ENCODE data around the gene STAP1. TPM values are rescaled to one million over a fixed set of nuclear protein-coding genes. Genes with fewer than 3 reads are reported as not detected.
A peak's percentile ranks its signal among the peaks of the same experiment; 100 is the strongest.

The STAP1 gene
- total and polyA plus RNA-seq, 9 donors = 0.04 to 0.18 (median 0.12) TPM; not detected in 3

GRCh38 chr4:67554096-67554495, 4.4 kb upstream of the STAP1 start:
- Histone ChIP-seq H3K9me3 (replicated peaks; ENCODE audit: control insufficient read depth, low read depth, low read length) (no peaks in the 10 kb centered on the region), H3K27me3 (ENCODE audit: control insufficient read depth, insufficient read depth, low read length) (no peaks in the 10 kb centered on the region), H3K27ac (ENCODE audit: low read length) (no peak overlapping the region), H3K4me3 (ENCODE audit: low read length) (no peak overlapping the region), H3K36me3 (ENCODE audit: control insufficient read depth, insufficient read depth, low read length) (no peaks in the 10 kb centered on the region), H3K4me1 (ENCODE audit: control insufficient read depth, insufficient read depth, low read length) (no peaks in the 10 kb centered on the region)
- DNase-seq = no peak
- WGBS (ENCODE audit: insufficient coverage) = no CpG with 5 or more reads among the region's 3 CpGs

DNA sequence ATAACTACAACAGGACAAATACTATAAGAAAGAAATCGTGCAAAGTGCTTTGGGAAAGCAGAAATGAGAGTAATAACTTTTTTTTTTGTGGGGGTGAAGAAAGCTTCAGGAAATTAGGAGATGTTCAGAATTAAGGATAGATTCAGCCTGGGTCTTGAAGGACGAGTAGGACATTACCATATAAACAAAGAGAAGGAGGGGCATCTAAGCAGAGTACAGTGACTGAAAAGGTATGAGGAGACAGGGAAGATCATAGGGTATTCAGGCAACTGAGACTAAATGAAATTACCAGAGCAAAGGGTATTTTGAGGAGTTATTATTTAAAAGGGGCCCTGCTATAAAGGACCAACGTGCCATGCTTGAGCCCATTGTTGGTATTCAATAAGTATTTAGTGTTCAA, 3.1 kb upstream of the STAP1 start:
- Histone ChIP-seq H3K36me3 (ENCODE audit: control insufficient read depth, insufficient read depth, low read length) (no peaks in the 10 kb centered on the region), H3K27ac (ENCODE audit: low read length) (no peak overlapping the region), H3K4me3 (ENCODE audit: low read length) (no peak overlapping the region), H3K27me3 (ENCODE audit: control insufficient read depth, insufficient read depth, low read length) (no peaks in the 10 kb centered on the region), H3K4me1 (ENCODE audit: control insufficient read depth, insufficient read depth, low read length) (no peaks in the 10 kb centered on the region), H3K9me3 (replicated peaks; ENCODE audit: control insufficient read depth, low read depth, low read length) (no peaks in the 10 kb centered on the region)
- WGBS (ENCODE audit: insufficient coverage) = no CpG with 5 or more reads among the region's 3 CpGs
- DNase-seq = no peak

DNA sequence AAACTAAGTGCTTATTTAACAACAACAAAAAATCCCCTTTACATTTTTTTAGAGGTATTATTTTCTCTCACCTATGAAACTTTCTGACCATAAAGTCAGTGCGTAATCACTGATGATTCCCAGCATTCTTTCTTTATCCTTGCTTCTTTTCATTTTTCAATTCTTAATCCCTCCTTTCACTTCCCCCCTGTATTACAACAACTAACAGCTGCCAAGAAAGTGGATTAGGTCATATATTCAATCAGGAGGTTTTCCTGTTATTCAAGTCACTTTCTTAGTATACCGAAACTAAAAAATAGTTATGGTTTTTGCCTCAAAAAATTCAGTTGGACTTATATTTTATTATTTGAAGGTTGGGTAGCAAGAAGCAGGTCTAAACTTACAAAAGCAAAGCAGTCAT, 2.1 kb upstream of the STAP1 start:
- Histone ChIP-seq H3K27me3 (ENCODE audit: control insufficient read depth, insufficient read depth, low read length) (no peaks in the 10 kb centered on the region), H3K4me1 (ENCODE audit: control insufficient read depth, insufficient read depth, low read length) (no peaks in the 10 kb centered on the region), H3K4me3 (ENCODE audit: low read length) (no peak overlapping the region), H3K36me3 (ENCODE audit: control insufficient read depth, insufficient read depth, low read length) (no peaks in the 10 kb centered on the region), H3K27ac (ENCODE audit: low read length) (no peak overlapping the region), H3K9me3 (replicated peaks; ENCODE audit: control insufficient read depth, low read depth, low read length) (no peaks in the 10 kb centered on the region)
- no CpG with 5 or more reads among the region's 2 CpGs for WGBS (ENCODE audit: insufficient coverage)
- peak; percentile 13 for DNase-seq

GRCh38 chr4:67565284-67565683, 6.8 kb downstream of the STAP1 start:
- H3K27ac ChIP-seq (ENCODE audit: low read length) = no peak overlapping the region
- H3K27me3 ChIP-seq (ENCODE audit: control insufficient read depth, insufficient read depth, low read length) = no peaks in the 10 kb centered on the region
- H3K9me3 ChIP-seq (replicated peaks; ENCODE audit: control insufficient read depth, low read depth, low read length) = no peaks in the 10 kb centered on the region
- no peak for DNase-seq
- H3K4me3 ChIP-seq (ENCODE audit: low read length) = no peak overlapping the region
- no peaks in the 10 kb centered on the region for H3K36me3 ChIP-seq (ENCODE audit: control insufficient read depth, insufficient read depth, low read length)
- H3K4me1 ChIP-seq (ENCODE audit: control insufficient read depth, insufficient read depth, low read length) = no peaks in the 10 kb centered on the region

DNA sequence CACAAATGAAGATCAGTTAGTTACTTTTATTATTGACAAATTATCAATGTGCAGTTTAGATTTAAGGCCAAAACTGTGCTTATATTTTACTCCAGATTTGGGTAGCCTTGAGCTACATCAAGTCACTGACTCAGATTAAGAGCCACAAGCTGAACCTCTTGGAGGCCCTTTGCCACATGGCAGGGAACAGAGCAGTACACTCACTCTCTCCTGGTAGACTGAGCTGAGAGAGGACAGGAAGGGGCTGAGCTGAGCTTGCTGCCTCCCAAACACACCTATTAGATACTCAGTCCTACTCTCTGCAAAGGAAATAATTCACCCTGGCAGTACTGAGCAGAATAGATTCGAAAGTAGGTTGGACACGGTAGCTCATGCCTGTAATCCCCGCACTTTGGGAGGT, 7.8 kb downstream of the STAP1 start:
- DNase-seq = no peak
- H3K36me3 ChIP-seq (ENCODE audit: control insufficient read depth, insufficient read depth, low read length) = no peaks in the 10 kb centered on the region
- H3K27me3 ChIP-seq (ENCODE audit: control insufficient read depth, insufficient read depth, low read length) = no peaks in the 10 kb centered on the region
- no peaks in the 10 kb centered on the region for H3K4me1 ChIP-seq (ENCODE audit: control insufficient read depth, insufficient read depth, low read length)
- no peaks in the 10 kb centered on the region for H3K9me3 ChIP-seq (replicated peaks; ENCODE audit: control insufficient read depth, low read depth, low read length)
- H3K4me3 ChIP-seq (ENCODE audit: low read length) = no peak overlapping the region
- no CpG with 5 or more reads among the region's 3 CpGs for WGBS (ENCODE audit: insufficient coverage)
- H3K27ac ChIP-seq (ENCODE audit: low read length) = no peak overlapping the region

- no peak overlapping the region for H3K27ac ChIP-seq (ENCODE audit: low read length)
- H3K36me3 ChIP-seq (ENCODE audit: control insufficient read depth, insufficient read depth, low read length) = no peaks in the 10 kb centered on the region
- H3K27me3 ChIP-seq (ENCODE audit: control insufficient read depth, insufficient read depth, low read length) = no peaks in the 10 kb centered on the region
- no peak for DNase-seq
- no CpG with 5 or more reads among the region's 2 CpGs for WGBS (ENCODE audit: insufficient coverage)
- no peak overlapping the region for H3K4me3 ChIP-seq (ENCODE audit: low read length)
- H3K9me3 ChIP-seq (replicated peaks; ENCODE audit: control insufficient read depth, low read depth, low read length) = no peaks in the 10 kb centered on the region
- no peaks in the 10 kb centered on the region for H3K4me1 ChIP-seq (ENCODE audit: control insufficient read depth, insufficient read depth, low read length)
Observed at GRCh38 chr4:67568820-67569219, 10.3 kb downstream of the STAP1 start.

DNA sequence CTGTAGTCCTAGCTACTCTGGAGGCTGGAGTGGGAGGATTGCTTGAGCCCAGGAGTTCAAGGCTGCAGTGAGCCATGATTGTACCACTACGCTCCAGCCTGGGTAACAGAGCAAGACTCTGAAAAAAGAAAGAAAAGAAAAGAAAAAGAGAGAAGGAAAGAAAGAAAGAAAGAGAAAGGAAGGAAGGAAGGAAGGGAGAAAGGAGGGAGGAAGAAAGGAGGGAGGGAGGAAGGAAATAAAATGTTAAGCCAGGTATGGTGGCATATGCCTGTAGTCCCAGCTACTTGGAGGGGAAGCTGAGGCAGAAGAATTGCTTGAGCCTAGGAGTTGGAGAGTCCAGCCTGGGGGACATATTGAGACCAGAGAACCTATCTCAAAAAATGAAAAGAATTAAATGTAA, 12.0 kb downstream of the STAP1 start:
- WGBS (ENCODE audit: insufficient coverage) = 82% methylated on average over 1 of the region's 1 CpG
- no peak overlapping the region for H3K27ac ChIP-seq (ENCODE audit: low read length)
- no peaks in the 10 kb centered on the region for H3K9me3 ChIP-seq (replicated peaks; ENCODE audit: control insufficient read depth, low read depth, low read length)
- no peak for DNase-seq
- no peaks in the 10 kb centered on the region for H3K27me3 ChIP-seq (ENCODE audit: control insufficient read depth, insufficient read depth, low read length)
- no peak overlapping the region for H3K4me3 ChIP-seq (ENCODE audit: low read length)
- H3K36me3 ChIP-seq (ENCODE audit: control insufficient read depth, insufficient read depth, low read length) = no peaks in the 10 kb centered on the region
- H3K4me1 ChIP-seq (ENCODE audit: control insufficient read depth, insufficient read depth, low read length) = no peaks in the 10 kb centered on the region

DNA sequence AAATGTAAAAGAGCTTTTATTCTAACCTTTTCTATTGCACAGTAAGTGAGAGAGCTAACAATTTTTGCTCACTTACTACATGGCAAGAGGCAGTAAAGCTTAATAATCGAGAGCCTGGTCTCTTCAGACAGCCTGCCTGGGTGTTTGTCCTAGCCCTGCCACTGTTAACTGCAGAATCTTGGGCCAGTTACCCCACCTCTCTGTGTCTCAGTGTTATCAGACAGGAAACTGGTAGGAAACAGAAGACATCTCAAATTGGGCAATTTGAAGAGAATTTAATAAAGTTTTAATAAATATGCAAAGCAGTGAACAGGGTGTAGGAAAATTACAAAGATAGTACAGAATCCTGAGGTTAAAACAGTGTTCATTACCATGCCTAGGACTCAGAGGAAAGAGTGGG, 13.4 kb downstream of the STAP1 start:
- no peak overlapping the region for H3K27ac ChIP-seq (ENCODE audit: low read length)
- H3K9me3 ChIP-seq (replicated peaks; ENCODE audit: control insufficient read depth, low read depth, low read length) = no peaks in the 10 kb centered on the region
- no peak overlapping the region for H3K4me3 ChIP-seq (ENCODE audit: low read length)
- WGBS (ENCODE audit: insufficient coverage) = no CpG with 5 or more reads among the region's 1 CpG
- H3K27me3 ChIP-seq (ENCODE audit: control insufficient read depth, insufficient read depth, low read length) = no peaks in the 10 kb centered on the region
- H3K36me3 ChIP-seq (ENCODE audit: control insufficient read depth, insufficient read depth, low read length) = no peaks in the 10 kb centered on the region
- no peak for DNase-seq
- no peaks in the 10 kb centered on the region for H3K4me1 ChIP-seq (ENCODE audit: control insufficient read depth, insufficient read depth, low read length)

DNA sequence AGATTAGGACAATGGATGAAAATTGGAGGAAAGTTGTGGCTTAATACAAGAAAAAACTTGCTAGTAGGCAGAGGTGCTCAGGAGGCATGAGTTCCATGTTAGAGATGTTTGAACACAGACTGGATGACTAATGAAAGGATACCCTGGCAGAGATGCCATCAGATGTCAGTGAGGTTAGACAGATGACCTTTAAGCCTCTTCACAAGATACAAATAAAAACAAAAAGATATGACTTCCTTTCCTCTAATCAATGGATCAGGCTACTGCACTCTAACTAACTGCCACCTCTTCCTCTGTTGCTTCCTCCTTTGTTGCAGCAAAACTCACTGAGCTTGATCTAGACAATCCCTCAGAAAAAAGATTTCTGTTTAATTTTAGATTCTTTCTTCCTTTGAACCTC, 14.7 kb downstream of the STAP1 start:
- Histone ChIP-seq H3K36me3 (ENCODE audit: control insufficient read depth, insufficient read depth, low read length) (no peaks in the 10 kb centered on the region), H3K9me3 (replicated peaks; ENCODE audit: control insufficient read depth, low read depth, low read length) (no peaks in the 10 kb centered on the region), H3K27me3 (ENCODE audit: control insufficient read depth, insufficient read depth, low read length) (no peaks in the 10 kb centered on the region), H3K4me3 (ENCODE audit: low read length) (no peak overlapping the region), H3K4me1 (ENCODE audit: control insufficient read depth, insufficient read depth, low read length) (no peaks in the 10 kb centered on the region), H3K27ac (ENCODE audit: low read length) (no peak overlapping the region)
- no peak for DNase-seq

DNA sequence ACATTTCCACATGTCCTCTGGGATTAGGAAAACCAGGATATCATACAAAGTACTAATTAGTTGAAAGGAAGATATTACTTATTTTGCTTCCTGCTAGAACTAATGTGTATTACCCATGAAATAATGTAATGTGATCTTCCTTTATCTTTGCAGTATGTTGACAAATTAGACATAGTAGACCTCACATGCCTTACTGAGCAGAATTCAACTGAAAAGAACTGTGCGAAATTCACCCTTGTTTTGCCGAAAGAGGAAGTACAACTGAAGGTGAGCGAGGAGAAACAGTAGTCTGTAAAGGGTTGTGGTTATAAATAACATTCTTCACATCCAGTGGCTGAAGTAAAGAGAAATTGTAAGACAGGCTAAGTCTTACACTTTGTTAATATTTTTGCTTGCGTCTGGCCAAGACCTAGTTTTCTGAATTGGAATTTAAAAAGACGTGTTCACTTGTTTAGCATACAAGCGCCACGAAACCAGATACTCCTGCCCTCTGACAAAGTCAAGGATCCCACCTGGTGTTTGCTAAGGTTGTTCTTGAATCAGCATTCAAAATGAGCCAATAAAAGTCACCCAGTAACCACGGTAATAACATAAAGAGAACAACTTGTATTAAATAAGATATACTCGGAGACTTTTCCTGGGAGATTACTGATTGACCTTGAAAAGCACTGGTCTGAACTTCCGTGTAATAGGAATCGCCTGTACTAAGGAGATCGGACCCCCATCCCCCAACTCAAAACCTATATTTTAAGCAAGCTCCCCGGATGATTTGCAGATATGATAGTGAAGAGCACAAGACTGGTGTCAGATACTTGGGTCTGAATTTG, 16.9 kb downstream of the STAP1 start:
- H3K4me3 ChIP-seq (ENCODE audit: low read length) = no peak overlapping the region
- H3K9me3 ChIP-seq (replicated peaks; ENCODE audit: control insufficient read depth, low read depth, low read length) = no peaks in the 10 kb centered on the region
- peak; percentile 3 for DNase-seq
- 80% methylated on average over 1 of the region's 13 CpGs for WGBS (ENCODE audit: insufficient coverage)
- H3K36me3 ChIP-seq (ENCODE audit: control insufficient read depth, insufficient read depth, low read length) = no peaks in the 10 kb centered on the region
- no peaks in the 10 kb centered on the region for H3K27me3 ChIP-seq (ENCODE audit: control insufficient read depth, insufficient read depth, low read length)
- no peak overlapping the region for H3K27ac ChIP-seq (ENCODE audit: low read length)
- H3K4me1 ChIP-seq (ENCODE audit: control insufficient read depth, insufficient read depth, low read length) = no peaks in the 10 kb centered on the region

GRCh38 chr4:67576059-67576466, 17.5 kb downstream of the STAP1 start:
- WGBS (ENCODE audit: insufficient coverage) = 100% methylated on average over 1 of the region's 4 CpGs
- no peak overlapping the region for H3K27ac ChIP-seq (ENCODE audit: low read length)
- H3K27me3 ChIP-seq (ENCODE audit: control insufficient read depth, insufficient read depth, low read length) = no peaks in the 10 kb centered on the region
- no peaks in the 10 kb centered on the region for H3K4me1 ChIP-seq (ENCODE audit: control insufficient read depth, insufficient read depth, low read length)
- H3K9me3 ChIP-seq (replicated peaks; ENCODE audit: control insufficient read depth, low read depth, low read length) = no peaks in the 10 kb centered on the region
- H3K36me3 ChIP-seq (ENCODE audit: control insufficient read depth, insufficient read depth, low read length) = no peaks in the 10 kb centered on the region
- no peak overlapping the region for H3K4me3 ChIP-seq (ENCODE audit: low read length)
- no peak for DNase-seq

Data from muscle of leg (tissue), 11 donors.